Immature natural killer cell (primary cell): Measurements from ENCODE around the gene KIF23. TPM values are rescaled to one million over a fixed set of nuclear protein-coding genes. Genes with fewer than 3 reads are reported as not detected.
"Not testable (repeated sequence)": the region's sequence is repeated elsewhere in the genome, so short reads cannot be mapped to it uniquely, and the experiment has no call there.

ENCODE experiments used
- DNase-seq, 3 donors: peaks; one replicate each; pipeline ENCODE4 v3.0.0; 2022; ENCODE audit warnings: mixed read lengths in 1 of 3
- H3K27ac Mint-ChIP-seq, 6 donors: one replicate each; pipeline ENCODE4 v1.8.0; 2020; ENCODE audit warnings: mixed read lengths in 6 of 6, mild to moderate bottlenecking in 5 of 6, inconsistent platforms in 4 of 6, moderate library complexity in 3 of 6
- H3K27me3 Mint-ChIP-seq, 3 donors: one replicate each; pipeline ENCODE4 v1.8.0; 2020 to 2021; ENCODE audit warnings: low read depth in 3 of 3, mild to moderate bottlenecking in 3 of 3, mixed read lengths in 3 of 3, moderate library complexity in 3 of 3, inconsistent platforms in 1 of 3
- H3K36me3 Mint-ChIP-seq, 3 donors: one replicate each; pipeline ENCODE4 v1.8.0; 2020; ENCODE audit warnings: mixed read lengths in 3 of 3, inconsistent platforms in 2 of 3, mild to moderate bottlenecking in 2 of 3
- H3K4me1 Mint-ChIP-seq, 2 donors: one replicate each; pipeline ENCODE4 v1.8.0; 2020; ENCODE audit warnings: inconsistent platforms in 2 of 2, mild to moderate bottlenecking in 2 of 2, mixed read lengths in 2 of 2, moderate library complexity in 1 of 2
- H3K4me3 Mint-ChIP-seq, 5 donors: one replicate each; pipeline ENCODE4 v1.8.0; 2020; ENCODE audit warnings: mild to moderate bottlenecking in 5 of 5, mixed read lengths in 5 of 5, inconsistent platforms in 3 of 5, moderate library complexity in 3 of 5
- H3K9me3 Mint-ChIP-seq, 6 donors: one replicate each; pipeline ENCODE4 v1.8.0; 2020; ENCODE audit warnings: mild to moderate bottlenecking in 6 of 6, mixed read lengths in 6 of 6, inconsistent platforms in 4 of 6, moderate library complexity in 3 of 6
- polyA plus RNA-seq, 3 donors: library from polyadenylated mRNA; unstranded; fragments of 300-500 nt; fragmentation: Illumina TruSeq; gene quantifications; one replicate each; pipeline ENCODE4 v1.2.3, GENCODE V29; 2021

KIF23 gene
- polyA plus RNA-seq, 3 donors from 2014 or later, result 0.36 to 0.81 TPM; not detected in 1

GRCh38 chr15:69433831-69434230 lies 19.7 kb downstream of the KIF23 start:
- Mint-ChIP-seq H3K9me3 (no peaks in the 10 kb centered on the region), H3K27me3 (peaks cover 0 to 2% (median 0%) of the 10 kb centered on the region in 3 donors), H3K36me3 (peaks cover 0 to 4% (median 4%) of the 10 kb centered on the region in 3 donors), H3K4me1 (no peaks in the 10 kb centered on the region), H3K27ac (no peak overlapping the region), H3K4me3 (no peak overlapping the region)
- DNase-seq, result no peak

GRCh38 chr15:69434238-69434637 lies 20.1 kb downstream of the KIF23 start:
- no peak overlapping the region for H3K27ac Mint-ChIP-seq

GRCh38 chr15:69434679-69435078 lies 20.5 kb downstream of the KIF23 start:
- H3K27me3 Mint-ChIP-seq, result peaks cover 0 to 2% (median 0%) of the 10 kb centered on the region in 3 donors
- no peak overlapping the region for H3K4me3 Mint-ChIP-seq
- H3K4me1 Mint-ChIP-seq, result no peaks in the 10 kb centered on the region
- no peaks in the 10 kb centered on the region for H3K9me3 Mint-ChIP-seq
- DNase-seq, result no peak
- H3K27ac Mint-ChIP-seq, result no peak overlapping the region
- H3K36me3 Mint-ChIP-seq, result peaks cover 0 to 4% (median 4%) of the 10 kb centered on the region in 3 donors

More at GRCh38 chr15:69434238-69434637, 20.1 kb downstream of the KIF23 start:
- Mint-ChIP-seq H3K9me3 (no peaks in the 10 kb centered on the region), H3K27me3 (peaks cover 0 to 2% (median 0%) of the 10 kb centered on the region in 3 donors), H3K4me3 (no peak overlapping the region), H3K36me3 (peaks cover 0 to 4% (median 4%) of the 10 kb centered on the region in 3 donors), H3K4me1 (no peaks in the 10 kb centered on the region)
- DNase-seq, result no peak

DNA sequence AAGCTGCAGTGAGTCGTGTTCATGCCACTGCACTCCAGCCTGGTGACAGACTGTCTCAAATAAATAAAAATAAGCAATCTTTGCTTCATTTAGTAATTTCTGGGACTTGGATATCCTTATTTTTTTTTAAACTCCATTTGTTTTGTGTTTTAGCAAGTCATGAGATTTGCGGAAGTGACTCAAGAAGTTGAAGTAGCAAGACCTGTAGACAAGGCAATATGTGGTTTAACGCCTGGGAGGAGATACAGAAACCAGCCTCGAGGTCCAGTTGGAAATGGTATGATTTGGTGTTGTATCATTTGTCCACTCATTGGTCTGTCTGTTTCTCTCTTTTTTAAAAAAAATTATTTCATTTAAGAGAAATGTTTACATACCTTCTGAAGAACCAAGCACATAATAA lies 21.8 kb downstream of the KIF23 start:
- no peaks in the 10 kb centered on the region for H3K9me3 Mint-ChIP-seq
- H3K4me1 Mint-ChIP-seq, result no peaks in the 10 kb centered on the region
- no peak overlapping the region for H3K27ac Mint-ChIP-seq
- no peak for DNase-seq
- H3K36me3 Mint-ChIP-seq, result peaks cover 0 to 4% (median under 1%) of the 10 kb centered on the region in 3 donors
- H3K4me3 Mint-ChIP-seq, result no peak overlapping the region
- peaks cover 0 to 2% (median 0%) of the 10 kb centered on the region in 3 donors for H3K27me3 Mint-ChIP-seq

DNA sequence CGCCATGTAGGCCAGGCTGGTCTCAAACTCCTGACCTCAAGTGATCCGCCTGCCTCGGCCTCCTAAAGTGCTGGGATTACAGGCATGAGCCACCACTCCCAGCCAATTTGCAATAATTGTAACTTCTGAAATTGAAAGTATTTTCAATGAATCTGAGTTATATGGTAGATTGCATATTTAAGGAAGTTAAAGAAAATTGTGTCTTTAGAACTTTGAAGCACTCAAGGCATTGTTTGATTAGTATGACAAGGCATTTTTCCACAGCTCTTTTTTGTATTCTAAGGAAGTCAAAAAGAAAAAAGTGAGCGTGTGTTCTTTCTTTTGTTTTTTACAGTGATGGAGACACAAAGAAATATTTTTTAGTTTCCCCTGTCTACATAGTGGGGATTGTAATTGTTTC lies 22.8 kb downstream of the KIF23 start:
- H3K36me3 Mint-ChIP-seq, result peaks cover 0 to 4% (median 0%) of the 10 kb centered on the region in 3 donors
- H3K4me3 Mint-ChIP-seq, result no peak overlapping the region
- H3K9me3 Mint-ChIP-seq, result no peaks in the 10 kb centered on the region
- H3K27me3 Mint-ChIP-seq, result peaks cover 0 to 2% (median 0%) of the 10 kb centered on the region in 3 donors
- DNase-seq, result no peak
- no peak overlapping the region for H3K27ac Mint-ChIP-seq
- no peaks in the 10 kb centered on the region for H3K4me1 Mint-ChIP-seq

DNA sequence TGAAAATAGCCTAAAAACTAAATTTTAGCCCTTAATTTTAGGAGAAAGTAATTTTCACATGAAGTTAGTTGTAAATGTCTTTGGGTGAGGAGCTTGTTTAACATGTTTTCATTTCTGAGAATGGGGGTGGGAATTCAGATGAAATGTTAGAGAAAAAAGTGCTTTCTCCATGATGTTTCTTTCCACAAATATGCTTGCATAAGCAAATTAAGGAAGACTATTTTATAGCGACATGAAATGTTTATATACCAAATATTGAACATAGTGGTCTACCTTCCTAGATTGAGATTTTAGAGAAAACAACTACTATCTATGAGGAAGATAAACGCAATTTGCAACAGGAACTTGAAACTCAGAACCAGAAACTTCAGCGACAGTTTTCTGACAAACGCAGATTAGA lies 25.5 kb downstream of the KIF23 start:
- Mint-ChIP-seq H3K4me1 (peaks cover 7 to 12% of the 10 kb centered on the region in 2 donors), H3K27me3 (peaks cover 0 to 4% (median 0%) of the 10 kb centered on the region in 3 donors), H3K9me3 (no peaks in the 10 kb centered on the region), H3K36me3 (peaks cover 0 to 4% (median 0%) of the 10 kb centered on the region in 3 donors), H3K27ac (no peak overlapping the region), H3K4me3 (no peak overlapping the region)
- DNase-seq, result no peak

- DNase-seq, result peak in 2 of 3 donors; percentile 25 to 36
- H3K4me1 Mint-ChIP-seq, result peaks cover 7 to 12% of the 10 kb centered on the region in 2 donors
- H3K36me3 Mint-ChIP-seq, result peaks cover 0 to 2% (median 0%) of the 10 kb centered on the region in 3 donors
- peak overlapping the region; percentile 30 to 58 (median 38) for H3K4me3 Mint-ChIP-seq
- peak overlapping the region; percentile 13 to 90 (median 70) for H3K27ac Mint-ChIP-seq
- peaks cover 0 to 4% (median 1%) of the 10 kb centered on the region in 3 donors for H3K27me3 Mint-ChIP-seq
- H3K9me3 Mint-ChIP-seq, result no peaks in the 10 kb centered on the region
Measured at GRCh38 chr15:69443032-69443611, 29.0 kb downstream of the KIF23 start.

DNA sequence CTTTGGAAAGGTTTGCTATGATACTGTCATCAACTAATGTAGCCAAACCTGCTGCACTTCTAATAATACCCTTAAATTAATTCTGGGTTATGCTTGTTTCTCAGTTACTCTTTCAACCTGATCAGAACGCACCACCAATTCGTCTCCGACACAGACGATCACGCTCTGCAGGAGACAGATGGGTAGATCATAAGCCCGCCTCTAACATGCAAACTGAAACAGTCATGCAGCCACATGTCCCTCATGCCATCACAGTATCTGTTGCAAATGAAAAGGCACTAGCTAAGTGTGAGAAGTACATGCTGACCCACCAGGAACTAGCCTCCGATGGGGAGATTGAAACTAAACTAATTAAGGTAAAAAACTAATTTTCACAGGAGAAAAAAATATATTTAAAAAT lies 30.5 kb downstream of the KIF23 start:
- Mint-ChIP-seq H3K9me3 (no peaks in the 10 kb centered on the region), H3K27ac (no peak overlapping the region), H3K4me3 (no peak overlapping the region), H3K4me1 (peaks cover 7 to 12% of the 10 kb centered on the region in 2 donors), H3K27me3 (peaks cover 0 to 2% (median 2%) of the 10 kb centered on the region in 3 donors), H3K36me3 (no peaks in the 10 kb centered on the region)
- DNase-seq, result no peak

- Mint-ChIP-seq H3K27ac (no peak overlapping the region), H3K9me3 (no peaks in the 10 kb centered on the region), H3K36me3 (no peaks in the 10 kb centered on the region), H3K4me1 (peaks cover 9 to 19% of the 10 kb centered on the region in 2 donors), H3K27me3 (peaks cover 0 to 2% (median 2%) of the 10 kb centered on the region in 3 donors), H3K4me3 (no peak overlapping the region)
- DNase-seq, result no peak
Measured at GRCh38 chr15:69446953-69447352, 32.8 kb downstream of the KIF23 start.

DNA sequence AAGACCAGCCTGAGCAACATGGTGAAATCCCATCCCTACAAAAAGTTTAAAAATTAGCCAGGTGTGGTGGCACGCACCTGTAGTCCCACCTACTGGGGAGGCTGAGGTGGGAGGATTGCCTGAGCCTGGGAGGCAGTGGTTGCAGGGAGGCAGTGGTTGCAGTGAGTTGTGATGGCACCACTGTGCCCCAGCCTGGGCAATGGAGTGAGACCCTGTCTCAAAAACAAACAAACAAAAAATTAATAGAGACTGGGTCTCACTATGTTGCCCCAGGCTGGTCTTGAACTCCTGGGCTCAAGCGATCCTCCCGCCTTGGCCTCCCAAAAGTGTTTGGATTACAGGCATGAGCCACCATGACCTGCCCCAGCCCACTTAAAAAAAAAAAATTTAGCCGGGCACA lies 36.1 kb downstream of the KIF23 start:
- DNase-seq, H3K27ac Mint-ChIP-seq, H3K36me3 Mint-ChIP-seq, H3K4me3 Mint-ChIP-seq, H3K9me3 Mint-ChIP-seq: not testable (repeated sequence)
- Mint-ChIP-seq H3K4me1 (peaks cover 30 to 36% of the 10 kb centered on the region in 2 donors), H3K27me3 (peaks cover 8 to 11% (median 10%) of the 10 kb centered on the region in 3 donors)

DNA sequence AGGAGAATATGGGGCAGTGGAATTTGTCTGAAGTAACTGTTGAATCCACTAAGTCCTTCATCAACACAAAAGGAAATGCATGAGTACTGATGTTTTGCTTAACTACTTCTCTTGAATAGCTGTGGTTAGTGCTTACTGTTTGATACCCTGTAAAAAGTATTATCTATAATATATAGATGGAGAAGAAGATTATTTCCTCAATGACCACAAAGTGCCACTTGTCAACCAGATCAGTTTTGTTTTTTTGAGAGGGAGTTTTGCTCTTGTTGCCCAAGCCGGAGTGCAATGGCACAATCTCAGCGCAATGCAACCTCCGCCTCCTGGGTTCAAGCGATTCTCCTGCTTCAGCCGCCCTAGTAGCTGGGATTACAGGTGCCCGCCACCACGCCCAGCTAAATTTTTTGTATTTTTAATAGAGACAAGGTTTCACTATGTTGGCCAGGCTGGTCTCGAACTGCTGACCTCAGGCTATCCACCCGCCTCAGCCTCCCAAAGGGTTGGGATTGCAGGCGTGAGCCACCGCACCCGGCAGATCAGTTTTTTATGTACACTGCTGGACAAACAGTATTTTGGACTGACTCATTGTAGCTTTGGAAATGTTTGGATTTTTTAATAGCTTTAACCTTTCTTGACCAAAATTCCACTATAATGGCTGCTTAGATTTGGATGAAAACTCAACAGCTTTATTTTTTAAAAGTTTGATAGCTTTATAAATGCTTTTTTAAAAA lies 37.0 kb downstream of the KIF23 start:
- no peak for DNase-seq
- Mint-ChIP-seq H3K9me3 (no peaks in the 10 kb centered on the region), H3K27me3 (peaks cover 8 to 11% (median 10%) of the 10 kb centered on the region in 3 donors), H3K4me1 (peaks cover 37 to 45% of the 10 kb centered on the region in 2 donors), H3K4me3 (peak overlapping the region in 3 of 5 donors; percentile 18 to 99 (median 95)), H3K27ac (peak overlapping the region in 5 of 6 donors; percentile 97 to 100 (median 99)), H3K36me3 (peaks cover 5 to 17% (median 11%) of the 10 kb centered on the region in 3 donors)

GRCh38 chr15:69451951-69452691 lies 38.0 kb downstream of the KIF23 start:
- peaks cover 39 to 49% of the 10 kb centered on the region in 2 donors for H3K4me1 Mint-ChIP-seq
- H3K36me3 Mint-ChIP-seq, result peaks cover 8 to 20% (median 16%) of the 10 kb centered on the region in 3 donors
- no peaks in the 10 kb centered on the region for H3K9me3 Mint-ChIP-seq
- peak overlapping the region; percentile 92 to 100 (median 98) for H3K27ac Mint-ChIP-seq
- no peak for DNase-seq
- peak overlapping the region; percentile 95 to 99 (median 98) for H3K4me3 Mint-ChIP-seq
- H3K27me3 Mint-ChIP-seq, result peaks cover 8 to 11% (median 10%) of the 10 kb centered on the region in 3 donors

GRCh38 chr15:69452692-69453521 lies 38.8 kb downstream of the KIF23 start, which contains the start of gene RPLP1:
Gene RPLP1 (plus strand): TSS chr15:69452818. CDS start chr15:69452949, 131 bp downstream.
- Mint-ChIP-seq H3K27me3 (peaks cover 8 to 13% (median 12%) of the 10 kb centered on the region in 3 donors), H3K4me1 (peaks cover 39 to 49% of the 10 kb centered on the region in 2 donors), H3K27ac (peak within 1 kb of the TSS; percentile 92 to 100 (median 98)), H3K9me3 (no peaks in the 10 kb centered on the region), H3K4me3 (peak within 1 kb of the TSS; percentile 95 to 99 (median 98)), H3K36me3 (peaks cover 12 to 24% (median 16%) of the 10 kb centered on the region in 3 donors)
- peak; percentile 95 to 96 (median 95) for DNase-seq
